ENCODE results near the gene TCF21.
"Not testable (repeated sequence)": the region's sequence is repeated elsewhere in the genome, so short reads cannot be mapped to it uniquely, and the experiment has no call there.

The TCF21 gene

GRCh38 chr6:133918208-133918930 is 29.5 kb downstream of the TCF21 start:
- Histone ChIP-seq H2AFZ (ENCODE audit: low read depth, low read length) (no peak overlapping the region), H3K4me1 (ENCODE audit: insufficient read depth, low read length) (peaks cover 9% of the 10 kb centered on the region), H3K27me3 (ENCODE audit: insufficient read depth, low read length) (no peaks in the 10 kb centered on the region), H3K9me3 (ENCODE audit: low read length) (no peaks in the 10 kb centered on the region), H3K36me3 (ENCODE audit: insufficient read depth, low read length) (no peaks in the 10 kb centered on the region), H3K4me3 (ENCODE audit: low read length) (no peak overlapping the region)

- H3K36me3 ChIP-seq (ENCODE audit: insufficient read depth, low read length) = no peaks in the 10 kb centered on the region
- no peak overlapping the region for H2AFZ ChIP-seq (ENCODE audit: low read depth, low read length)
- peaks cover 9% of the 10 kb centered on the region for H3K4me1 ChIP-seq (ENCODE audit: insufficient read depth, low read length)
- no peak overlapping the region for H3K4me3 ChIP-seq (ENCODE audit: low read length)
- no peaks in the 10 kb centered on the region for H3K27me3 ChIP-seq (ENCODE audit: insufficient read depth, low read length)
- no peaks in the 10 kb centered on the region for H3K9me3 ChIP-seq (ENCODE audit: low read length)
Observed at GRCh38 chr6:133919362-133919761, 30.4 kb downstream of the TCF21 start.

GRCh38 chr6:133921249-133921859 is 32.4 kb downstream of the TCF21 start:
- H3K4me3 ChIP-seq (ENCODE audit: low read length) = no peak overlapping the region
- no peaks in the 10 kb centered on the region for H3K9me3 ChIP-seq (ENCODE audit: low read length)
- peaks cover 9% of the 10 kb centered on the region for H3K4me1 ChIP-seq (ENCODE audit: insufficient read depth, low read length)
- H3K27me3 ChIP-seq (ENCODE audit: insufficient read depth, low read length) = no peaks in the 10 kb centered on the region
- no peak overlapping the region for H2AFZ ChIP-seq (ENCODE audit: low read depth, low read length)
- no peaks in the 10 kb centered on the region for H3K36me3 ChIP-seq (ENCODE audit: insufficient read depth, low read length)

GRCh38 chr6:133923938-133924593 is 35.2 kb downstream of the TCF21 start:
- Histone ChIP-seq H3K4me1 (ENCODE audit: insufficient read depth, low read length) (no peaks in the 10 kb centered on the region), H3K4me3 (ENCODE audit: low read length) (no peak overlapping the region), H3K27me3 (ENCODE audit: insufficient read depth, low read length) (no peaks in the 10 kb centered on the region), H3K36me3 (ENCODE audit: insufficient read depth, low read length) (no peaks in the 10 kb centered on the region), H3K9me3 (ENCODE audit: low read length) (no peaks in the 10 kb centered on the region), H2AFZ (ENCODE audit: low read depth, low read length) (no peak overlapping the region)

- H3K4me3 ChIP-seq (ENCODE audit: low read length); H3K36me3 ChIP-seq (ENCODE audit: insufficient read depth, low read length); H3K27me3 ChIP-seq (ENCODE audit: insufficient read depth, low read length); H3K4me1 ChIP-seq (ENCODE audit: insufficient read depth, low read length); H2AFZ ChIP-seq (ENCODE audit: low read depth, low read length); H3K9me3 ChIP-seq (ENCODE audit: low read length): not testable (repeated sequence)
Observed at GRCh38 chr6:133931221-133931620, 42.3 kb downstream of the TCF21 start.

GRCh38 chr6:133936352-133936751 is 47.4 kb downstream of the TCF21 start:
- not testable (repeated sequence) for H3K4me3 ChIP-seq (ENCODE audit: low read length); H3K9me3 ChIP-seq (ENCODE audit: low read length); H3K27me3 ChIP-seq (ENCODE audit: insufficient read depth, low read length); H3K4me1 ChIP-seq (ENCODE audit: insufficient read depth, low read length); H2AFZ ChIP-seq (ENCODE audit: low read depth, low read length); H3K36me3 ChIP-seq (ENCODE audit: insufficient read depth, low read length)

DNA sequence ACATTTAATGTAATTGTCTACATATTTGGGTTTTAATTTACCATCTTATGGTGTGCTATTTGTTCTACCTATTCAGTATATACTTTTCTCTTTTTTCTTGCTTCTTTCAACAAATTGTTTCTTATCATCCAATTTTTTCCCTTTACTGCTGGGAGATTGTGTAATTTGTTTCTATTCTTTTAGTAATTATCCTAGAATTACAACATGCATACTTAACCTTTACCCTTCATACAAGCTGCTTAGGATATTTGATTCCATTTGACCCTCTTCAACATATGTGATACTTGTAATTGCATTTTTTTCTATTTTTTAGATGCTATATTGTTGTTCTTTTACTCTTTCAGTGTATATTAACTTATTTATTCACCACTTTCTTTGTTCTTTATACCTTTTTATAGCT is 49.0 kb downstream of the TCF21 start:
- H3K27me3 ChIP-seq (ENCODE audit: insufficient read depth, low read length) = no peaks in the 10 kb centered on the region
- H2AFZ ChIP-seq (ENCODE audit: low read depth, low read length) = no peak overlapping the region
- H3K9me3 ChIP-seq (ENCODE audit: low read length) = no peaks in the 10 kb centered on the region
- H3K4me3 ChIP-seq (ENCODE audit: low read length) = no peak overlapping the region
- no peaks in the 10 kb centered on the region for H3K36me3 ChIP-seq (ENCODE audit: insufficient read depth, low read length)
- H3K4me1 ChIP-seq (ENCODE audit: insufficient read depth, low read length) = no peaks in the 10 kb centered on the region

GRCh38 chr6:133938533-133938932 is 49.6 kb downstream of the TCF21 start:
- Histone ChIP-seq H3K4me1 (ENCODE audit: insufficient read depth, low read length) (no peaks in the 10 kb centered on the region), H3K36me3 (ENCODE audit: insufficient read depth, low read length) (no peaks in the 10 kb centered on the region), H2AFZ (ENCODE audit: low read depth, low read length) (no peak overlapping the region), H3K9me3 (ENCODE audit: low read length) (no peaks in the 10 kb centered on the region), H3K27me3 (ENCODE audit: insufficient read depth, low read length) (no peaks in the 10 kb centered on the region), H3K4me3 (ENCODE audit: low read length) (no peak overlapping the region)

- no peak overlapping the region for H3K4me3 ChIP-seq (ENCODE audit: low read length)
- no peak overlapping the region for H2AFZ ChIP-seq (ENCODE audit: low read depth, low read length)
- no peaks in the 10 kb centered on the region for H3K27me3 ChIP-seq (ENCODE audit: insufficient read depth, low read length)
- H3K9me3 ChIP-seq (ENCODE audit: low read length) = no peaks in the 10 kb centered on the region
- peaks cover 2% of the 10 kb centered on the region for H3K4me1 ChIP-seq (ENCODE audit: insufficient read depth, low read length)
- H3K36me3 ChIP-seq (ENCODE audit: insufficient read depth, low read length) = no peaks in the 10 kb centered on the region
Observed at GRCh38 chr6:133939778-133940667, 51.1 kb downstream of the TCF21 start.
